Activated CD8-positive, alpha-beta T cell treated with anti-CD3 and anti-CD28 coated beads, Interleukin-2, amount 10 ng/mL, durations not matched to agents 7 days and 5 days (primary cell): ENCODE measurements around the gene ORC1. TPM values are rescaled to one million over a fixed set of nuclear protein-coding genes. Genes with fewer than 3 reads are reported as not detected.

Experiments used
- ATAC-seq: fragments of 150-1000 bp; cut with Tn5 transposase; one replicate; pipeline ENCODE4 v1.10.0; 2021; ENCODE audit warnings: moderate library complexity
- CTCF ChIA-PET: fragments of 350-600 bp; sonication (Branson Sonifier 250); formaldehyde crosslinking; loops from one replicate; lab custom pipeline; 2021; ENCODE audit warnings: antibody characterized with exemption; lab: Charles Lee
- POLR2A ChIA-PET: fragments of 350-600 bp; sonication (Branson Sonifier 250); formaldehyde crosslinking; loops from one replicate; lab custom pipeline; 2021; ENCODE audit warnings: antibody characterized with exemption; lab: Charles Lee
- DNase-seq: peaks from one replicate; pipeline ENCODE4 v3.0.0-alpha.2; 2020
- H3K27ac Mint-ChIP-seq: one replicate; pipeline ENCODE4 v1.8.0; 2021; ENCODE audit warnings: mild to moderate bottlenecking, mixed read lengths
- H3K27me3 Mint-ChIP-seq: one replicate; pipeline ENCODE4 v1.8.0; 2021; ENCODE audit warnings: low read depth, mixed read lengths
- H3K36me3 Mint-ChIP-seq: one replicate; pipeline ENCODE4 v1.8.0; 2021; ENCODE audit warnings: low read depth, mixed read lengths
- H3K4me1 Mint-ChIP-seq: one replicate; pipeline ENCODE4 v1.8.0; 2021; ENCODE audit warnings: low read depth, mixed read lengths
- H3K4me3 Mint-ChIP-seq: one replicate; pipeline ENCODE4 v1.8.0; 2021; ENCODE audit warnings: mild to moderate bottlenecking, mixed read lengths
- H3K9me3 Mint-ChIP-seq: one replicate; pipeline ENCODE4 v1.8.0; 2022; ENCODE audit warnings: mixed read lengths; ENCODE audit not compliant: insufficient read depth
- total RNA-seq, 2 experiments: library from RNA; stranded (reverse); gene quantifications; one replicate each; pipeline ENCODE4 v1.2.3, GENCODE V29; 2021

ORC1 gene
- total RNA-seq, 2 experiments from 2014 or later, result 38.3 to 38.4 TPM

GRCh38 chr1:52343979-52344378, 60.2 kb downstream of the ORC1 start:
- POLR2A ChIA-PET, result no interaction called here
- Mint-ChIP-seq H3K36me3 (no peaks in the 10 kb centered on the region), H3K27ac (no peak overlapping the region), H3K4me1 (peaks cover 2% of the 10 kb centered on the region), H3K27me3 (no peaks in the 10 kb centered on the region), H3K4me3 (no peak overlapping the region), H3K9me3 (no peaks in the 10 kb centered on the region)
- CTCF ChIA-PET, result no interaction called here
- ATAC-seq (no peak), DNase-seq (no peak)

GRCh38 chr1:52341655-52342260, 62.5 kb downstream of the ORC1 start:
- no peaks in the 10 kb centered on the region for H3K9me3 Mint-ChIP-seq
- CTCF ChIA-PET, result no interaction called here
- no peaks in the 10 kb centered on the region for H3K4me1 Mint-ChIP-seq
- H3K27me3 Mint-ChIP-seq, result no peaks in the 10 kb centered on the region
- POLR2A ChIA-PET, result no interaction called here
- ATAC-seq, result no peak
- no peak overlapping the region for H3K4me3 Mint-ChIP-seq
- no peak for DNase-seq
- no peaks in the 10 kb centered on the region for H3K36me3 Mint-ChIP-seq
- H3K27ac Mint-ChIP-seq, result no peak overlapping the region

GRCh38 chr1:52337439-52337838, 66.8 kb downstream of the ORC1 start:
- no peak for ATAC-seq
- no peaks in the 10 kb centered on the region for H3K36me3 Mint-ChIP-seq
- DNase-seq, result no peak
- CTCF ChIA-PET, result no interaction called here
- no peaks in the 10 kb centered on the region for H3K27me3 Mint-ChIP-seq
- no peaks in the 10 kb centered on the region for H3K4me1 Mint-ChIP-seq
- H3K9me3 Mint-ChIP-seq, result no peaks in the 10 kb centered on the region
- no peak overlapping the region for H3K27ac Mint-ChIP-seq
- no peak overlapping the region for H3K4me3 Mint-ChIP-seq
- POLR2A ChIA-PET, result no interaction called here

- no peak overlapping the region for H3K27ac Mint-ChIP-seq
- no peak overlapping the region for H3K4me3 Mint-ChIP-seq
- H3K9me3 Mint-ChIP-seq, result no peaks in the 10 kb centered on the region
- POLR2A ChIA-PET, result no interaction called here
- H3K4me1 Mint-ChIP-seq, result peaks cover 7% of the 10 kb centered on the region
- DNase-seq (no peak), ATAC-seq (no peak)
- no peaks in the 10 kb centered on the region for H3K27me3 Mint-ChIP-seq
- CTCF ChIA-PET, result interaction anchor here (0.6 kb wide), 1 partner anchor 486 kb away, joined by 3 read pairs; no protein-coding TSS in a partner anchor
- no peaks in the 10 kb centered on the region for H3K36me3 Mint-ChIP-seq
Measured at GRCh38 chr1:52334906-52335528, 69.2 kb downstream of the ORC1 start.

GRCh38 chr1:52332411-52332810, 71.8 kb downstream of the ORC1 start:
- H3K27ac Mint-ChIP-seq, result no peak overlapping the region
- ATAC-seq (no peak), DNase-seq (no peak)
- H3K4me1 Mint-ChIP-seq, result peaks cover 10% of the 10 kb centered on the region
- ChIA-PET POLR2A (no interaction called here), CTCF (no interaction called here)
- H3K36me3 Mint-ChIP-seq, result no peaks in the 10 kb centered on the region
- H3K9me3 Mint-ChIP-seq, result no peaks in the 10 kb centered on the region
- H3K27me3 Mint-ChIP-seq, result no peaks in the 10 kb centered on the region
- no peak overlapping the region for H3K4me3 Mint-ChIP-seq

GRCh38 chr1:52328615-52329014, 75.6 kb downstream of the ORC1 start:
- no peak for DNase-seq

GRCh38 chr1:52325786-52326185, 78.4 kb downstream of the ORC1 start:
- no peak for DNase-seq
- no peak for ATAC-seq
- Mint-ChIP-seq H3K36me3 (no peaks in the 10 kb centered on the region), H3K27me3 (no peaks in the 10 kb centered on the region), H3K4me1 (peaks cover 10% of the 10 kb centered on the region), H3K27ac (no peak overlapping the region), H3K4me3 (no peak overlapping the region), H3K9me3 (no peaks in the 10 kb centered on the region)
- CTCF ChIA-PET, result no interaction called here
- POLR2A ChIA-PET, result no interaction called here

More at GRCh38 chr1:52328615-52329014, 75.6 kb downstream of the ORC1 start:
- no peak overlapping the region for H3K27ac Mint-ChIP-seq
- no peaks in the 10 kb centered on the region for H3K27me3 Mint-ChIP-seq
- peaks cover 10% of the 10 kb centered on the region for H3K4me1 Mint-ChIP-seq
- ChIA-PET POLR2A (no interaction called here), CTCF (no interaction called here)
- H3K9me3 Mint-ChIP-seq, result no peaks in the 10 kb centered on the region
- ATAC-seq, result no peak
- H3K36me3 Mint-ChIP-seq, result no peaks in the 10 kb centered on the region
- H3K4me3 Mint-ChIP-seq, result no peak overlapping the region

- ChIA-PET CTCF (no interaction called here), POLR2A (interaction anchor here (0.8 to 1.2 kb wide), 2 partner anchors 12 to 343 kb away, joined by 3 read pairs; no protein-coding TSS in a partner anchor)
- DNase-seq (no peak), ATAC-seq (no peak)
- no peak overlapping the region for H3K27ac Mint-ChIP-seq
- no peaks in the 10 kb centered on the region for H3K4me1 Mint-ChIP-seq
- no peak overlapping the region for H3K4me3 Mint-ChIP-seq
- H3K36me3 Mint-ChIP-seq, result no peaks in the 10 kb centered on the region
- H3K27me3 Mint-ChIP-seq, result no peaks in the 10 kb centered on the region
- no peaks in the 10 kb centered on the region for H3K9me3 Mint-ChIP-seq
Measured at GRCh38 chr1:52323731-52324130, 80.5 kb downstream of the ORC1 start.

Other genes starting within 250 kb of the ORC1 start
- gene CC2D1B, start 38.2 kb downstream of the ORC1 start, total RNA-seq, result 10 to 100 TPM; 46.7 to 53.3 TPM
- gene PRPF38A, start 179 bp upstream of the ORC1 start, total RNA-seq, result 100 to 1,000 TPM; 102 to 104 TPM
- gene TUT4, start 148.7 kb upstream of the ORC1 start, total RNA-seq, result 10 to 100 TPM; 58.5 to 65.9 TPM
- 10 to 100 TPM; 10.0 to 10.4 TPM for gene GPX7, start 197.9 kb upstream of the ORC1 start, total RNA-seq
- gene SHISAL2A, start 228.7 kb upstream of the ORC1 start, total RNA-seq, result 1 to 10 TPM; 7.9 to 8.6 TPM